ENCODE results near the gene FAM171A2.

The FAM171A2 gene

GRCh38 chr17:44327715-44328449 lies 35.8 kb downstream of the FAM171A2 start:
- DNase-seq (ENCODE audit: low spot score), result no peak
- TF ChIP-seq, protein P1, sequence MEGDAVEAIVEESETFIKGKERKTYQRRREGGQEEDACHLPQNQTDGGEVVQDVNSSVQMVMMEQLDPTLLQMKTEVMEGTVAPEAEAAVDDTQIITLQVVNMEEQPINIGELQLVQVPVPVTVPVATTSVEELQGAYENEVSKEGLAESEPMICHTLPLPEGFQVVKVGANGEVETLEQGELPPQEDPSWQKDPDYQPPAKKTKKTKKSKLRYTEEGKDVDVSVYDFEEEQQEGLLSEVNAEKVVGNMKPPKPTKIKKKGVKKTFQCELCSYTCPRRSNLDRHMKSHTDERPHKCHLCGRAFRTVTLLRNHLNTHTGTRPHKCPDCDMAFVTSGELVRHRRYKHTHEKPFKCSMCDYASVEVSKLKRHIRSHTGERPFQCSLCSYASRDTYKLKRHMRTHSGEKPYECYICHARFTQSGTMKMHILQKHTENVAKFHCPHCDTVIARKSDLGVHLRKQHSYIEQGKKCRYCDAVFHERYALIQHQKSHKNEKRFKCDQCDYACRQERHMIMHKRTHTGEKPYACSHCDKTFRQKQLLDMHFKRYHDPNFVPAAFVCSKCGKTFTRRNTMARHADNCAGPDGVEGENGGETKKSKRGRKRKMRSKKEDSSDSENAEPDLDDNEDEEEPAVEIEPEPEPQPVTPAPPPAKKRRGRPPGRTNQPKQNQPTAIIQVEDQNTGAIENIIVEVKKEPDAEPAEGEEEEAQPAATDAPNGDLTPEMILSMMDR (IDR thresholded peaks at IDR 0.05; ENCODE audit: borderline replicate concordance, control extremely low read depth, extremely low read depth, insufficient read depth, missing control alignments), result no peak
- in situ Hi-C loops (cut with MboI; ENCODE audit: low sequenced_read_pairs, unreplicated experiment), result no loop called here

GRCh38 chr17:44326861-44327444 lies 36.7 kb downstream of the FAM171A2 start:
- peak; percentile 96 for DNase-seq (ENCODE audit: low spot score)
- TF ChIP-seq, protein P1 (IDR thresholded peaks at IDR 0.05; ENCODE audit: borderline replicate concordance, control extremely low read depth, extremely low read depth, insufficient read depth, missing control alignments), result no peak
- in situ Hi-C loops (cut with MboI; ENCODE audit: low sequenced_read_pairs, unreplicated experiment), result no loop called here

GRCh38 chr17:44324571-44325275 lies 38.9 kb downstream of the FAM171A2 start, which contains the start of gene SLC25A39:
Gene SLC25A39, minus strand, starts transcription at chr17:44324823. Its CDS starts 1,261 bp downstream, at chr17:44323562.
- DNase-seq (ENCODE audit: low spot score), result peak; percentile 95
- in situ Hi-C loops (cut with MboI; ENCODE audit: low sequenced_read_pairs, unreplicated experiment), result no loop called here
- TF ChIP-seq, protein P1 (IDR thresholded peaks at IDR 0.05; ENCODE audit: borderline replicate concordance, control extremely low read depth, extremely low read depth, insufficient read depth, missing control alignments), result no peak

GRCh38 chr17:44324092-44324570 lies 39.5 kb downstream of the FAM171A2 start:
- DNase-seq (ENCODE audit: low spot score), result peak; percentile 40
- in situ Hi-C loops (cut with MboI; ENCODE audit: low sequenced_read_pairs, unreplicated experiment), result no loop called here
- TF ChIP-seq, protein P1 (IDR thresholded peaks at IDR 0.05; ENCODE audit: borderline replicate concordance, control extremely low read depth, extremely low read depth, insufficient read depth, missing control alignments), result no peak

GRCh38 chr17:44323359-44324091 lies 40.1 kb downstream of the FAM171A2 start:
- in situ Hi-C loops (cut with MboI; ENCODE audit: low sequenced_read_pairs, unreplicated experiment), result no loop called here
- TF ChIP-seq, protein P1 (IDR thresholded peaks at IDR 0.05; ENCODE audit: borderline replicate concordance, control extremely low read depth, extremely low read depth, insufficient read depth, missing control alignments), result no peak
- DNase-seq (ENCODE audit: low spot score), result peak; percentile 6

Data from GM13976 (cell line).